Measurements from ENCODE around the gene TBL1XR1. TPM values are rescaled to one million over a fixed set of nuclear protein-coding genes. Genes with fewer than 3 reads are reported as not detected.

The TBL1XR1 gene
- total and polyA plus RNA-seq, 2 of the 8 experiments (the other 6 are each of a cell fraction or from before 2014, with no cell fraction given): 28.1 to 147 TPM

DNA sequence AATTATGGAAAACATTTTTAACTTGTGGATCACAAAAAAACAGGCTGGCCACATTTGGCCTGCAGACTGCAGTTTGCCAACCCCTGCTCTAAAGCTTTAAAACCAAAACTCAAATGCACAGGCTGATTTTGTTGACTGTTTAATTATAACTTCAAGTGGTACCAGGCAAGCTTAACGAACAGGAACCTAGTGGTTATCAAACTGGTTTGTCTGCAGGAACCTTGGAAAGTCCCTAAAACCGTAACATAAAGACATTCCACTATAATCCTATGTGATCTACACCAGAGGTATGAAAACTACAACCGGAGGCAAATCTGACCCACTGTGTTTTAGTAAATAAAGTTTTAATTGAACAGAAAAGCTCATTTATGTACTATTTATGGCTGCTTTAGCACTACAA is 52.4 kb downstream of the TBL1XR1 start (continued):
- TF ChIP-seq RNF2 (IDR thresholded peaks at IDR 0.05; ENCODE audit: borderline replicate concordance, low read depth, low read length, missing control alignments, poor library complexity, severe bottlenecking) (no peak), HDAC2 (IDR thresholded peaks at IDR 0.05; ENCODE audit: borderline replicate concordance in 1 of 2, low read depth in 2 of 2, low read length in 2 of 2) (no peak), RXRA (IDR thresholded peaks at IDR 0.05; ENCODE audit: insufficient read depth, low read depth, low read length) (no peak), KDM4A (IDR thresholded peaks at IDR 0.05; ENCODE audit: low read depth, low read length, severe bottlenecking) (no peak), BACH1 (IDR thresholded peaks at IDR 0.05; ENCODE audit: low read length) (no peak), GABPA (IDR thresholded peaks at IDR 0.05; ENCODE audit: borderline replicate concordance, insufficient read depth, low read length) (no peak), PHF8 (conservative IDR thresholded peaks at IDR 0.05; ENCODE audit: low read depth, low read length) (no peak)
- TF ChIP-seq, protein P1, sequence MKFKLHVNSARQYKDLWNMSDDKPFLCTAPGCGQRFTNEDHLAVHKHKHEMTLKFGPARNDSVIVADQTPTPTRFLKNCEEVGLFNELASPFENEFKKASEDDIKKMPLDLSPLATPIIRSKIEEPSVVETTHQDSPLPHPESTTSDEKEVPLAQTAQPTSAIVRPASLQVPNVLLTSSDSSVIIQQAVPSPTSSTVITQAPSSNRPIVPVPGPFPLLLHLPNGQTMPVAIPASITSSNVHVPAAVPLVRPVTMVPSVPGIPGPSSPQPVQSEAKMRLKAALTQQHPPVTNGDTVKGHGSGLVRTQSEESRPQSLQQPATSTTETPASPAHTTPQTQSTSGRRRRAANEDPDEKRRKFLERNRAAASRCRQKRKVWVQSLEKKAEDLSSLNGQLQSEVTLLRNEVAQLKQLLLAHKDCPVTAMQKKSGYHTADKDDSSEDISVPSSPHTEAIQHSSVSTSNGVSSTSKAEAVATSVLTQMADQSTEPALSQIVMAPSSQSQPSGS (IDR thresholded peaks at IDR 0.05; ENCODE audit: low read length): no peak

Data from H1 (cell line).